ENCODE results near the gene ABHD16A. TPM values are rescaled to one million over a fixed set of nuclear protein-coding genes. Genes with fewer than 3 reads are reported as not detected.

ABHD16A gene
- total and polyA plus RNA-seq, 2 of the 13 experiments (the other 11 are each of a cell fraction or from before 2014, with no cell fraction given): 43.5 to 45.4 TPM

- TF ChIP-seq NKX3-1 (CRISPR knock-in tag; IDR thresholded peaks at IDR 0.05) (no peak), ATF6 (CRISPR knock-in tag; conservative IDR thresholded peaks at IDR 0.05) (no peak), CBX5 (CRISPR knock-in tag; IDR thresholded peaks at IDR 0.05; ENCODE audit: borderline replicate concordance) (no peak), SMAD1 (CRISPR knock-in tag; IDR thresholded peaks at IDR 0.05; ENCODE audit: borderline replicate concordance, low read depth) (no peak), ZNF24 (IDR thresholded peaks at IDR 0.05) (no peak), ZSCAN29 (CRISPR knock-in tag; conservative IDR thresholded peaks at IDR 0.05) (no peak), KAT8 (CRISPR knock-in tag; IDR thresholded peaks at IDR 0.05) (no peak), ZNF709 (CRISPR knock-in tag; IDR thresholded peaks at IDR 0.05) (no peak; the same call in 1 of the 2 replicates), MAFK (conservative IDR thresholded peaks at IDR 0.05 in 1 of 2, IDR thresholded peaks at IDR 0.05 in 1 of 2; ENCODE audit: low read length in 2 of 2) (no peak), ZNF280B (CRISPR knock-in tag; IDR thresholded peaks at IDR 0.05; ENCODE audit: borderline replicate concordance) (no peak), POLR2AphosphoS2 (IDR thresholded peaks at IDR 0.05; ENCODE audit: low read depth, low read length) (no peak), PREB (CRISPR knock-in tag; IDR thresholded peaks at IDR 0.05) (no peak), CCAR2 (optimal IDR thresholded peaks at IDR 0.05; ENCODE audit: low read depth, low read length) (no peak), ZNF441 (CRISPR knock-in tag; IDR thresholded peaks at IDR 0.05; ENCODE audit: borderline replicate concordance) (no peak), ZNF629 (CRISPR knock-in tag; conservative IDR thresholded peaks at IDR 0.05) (no peak), ZBTB26 (CRISPR knock-in tag; IDR thresholded peaks at IDR 0.05; ENCODE audit: borderline replicate concordance) (peak; percentile 20; the same call in 1 of the 2 replicates), IRX3 (CRISPR knock-in tag; IDR thresholded peaks at IDR 0.05; ENCODE audit: borderline replicate concordance, low read depth) (no peak), MYC (CRISPR knock-in tag; IDR thresholded peaks at IDR 0.05; ENCODE audit: borderline replicate concordance) (no peak), KMT2A (CRISPR knock-in tag; IDR thresholded peaks at IDR 0.05) (no peak), TEAD2 (CRISPR knock-in tag; IDR thresholded peaks at IDR 0.05) (no peak), ZNF766 (CRISPR knock-in tag; IDR thresholded peaks at IDR 0.05; ENCODE audit: borderline replicate concordance) (no peak), ZSCAN22 (CRISPR knock-in tag; IDR thresholded peaks at IDR 0.05) (no peak), RNF2 (conservative IDR thresholded peaks at IDR 0.05; ENCODE audit: low read depth) (no peak), ZNF235 (CRISPR knock-in tag; IDR thresholded peaks at IDR 0.05; ENCODE audit: borderline replicate concordance) (no peak), SYNCRIP (IDR thresholded peaks at IDR 0.05; ENCODE audit: insufficient read depth, low read depth, low read length) (no peak), ZKSCAN8 (CRISPR knock-in tag; IDR thresholded peaks at IDR 0.05; ENCODE audit: borderline replicate concordance) (no peak)
Measured at GRCh38 chr6:31659649-31660380, 43.3 kb downstream of the ABHD16A start (continued).
